Putamen (tissue), 1 donor: ENCODE data around the gene OPALIN.
A peak's percentile ranks its signal among the peaks of the same experiment; 100 is the strongest.

Experiments used
- DNase-seq: peaks from one replicate; pipeline ENCODE4 v3.0.0-alpha.2; 2016; ENCODE audit warnings: low spot score

Gene OPALIN, protein sequence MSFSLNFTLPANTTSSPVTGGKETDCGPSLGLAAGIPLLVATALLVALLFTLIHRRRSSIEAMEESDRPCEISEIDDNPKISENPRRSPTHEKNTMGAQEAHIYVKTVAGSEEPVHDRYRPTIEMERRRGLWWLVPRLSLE

GRCh38 chr10:96358851-96359540 lies at the start of gene OPALIN:
Gene OPALIN, minus strand, starts transcription at chr10:96359002. Its CDS starts 106 bp downstream, at chr10:96358896.
- peak; percentile 87 for DNase-seq

DNA sequence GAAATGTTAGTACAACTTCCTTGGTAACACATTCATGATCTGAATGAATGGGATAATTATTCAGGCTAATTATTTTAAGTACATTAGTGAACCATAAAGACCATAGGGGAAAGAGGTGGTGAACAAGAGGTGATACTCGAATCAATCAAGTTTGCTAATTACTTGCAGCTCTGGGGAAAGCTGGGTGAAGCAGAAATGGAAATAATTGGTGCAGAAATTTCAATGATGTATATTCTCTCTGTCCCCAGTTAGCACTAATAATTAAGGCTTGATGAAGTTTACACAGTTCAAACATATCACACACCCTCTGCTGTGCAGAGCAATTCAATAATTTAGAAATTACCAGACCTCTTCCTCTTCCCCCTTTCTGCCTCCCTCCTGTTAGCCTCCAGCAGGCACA lies 49.4 kb upstream of the OPALIN start:
- no peak for DNase-seq

DNA sequence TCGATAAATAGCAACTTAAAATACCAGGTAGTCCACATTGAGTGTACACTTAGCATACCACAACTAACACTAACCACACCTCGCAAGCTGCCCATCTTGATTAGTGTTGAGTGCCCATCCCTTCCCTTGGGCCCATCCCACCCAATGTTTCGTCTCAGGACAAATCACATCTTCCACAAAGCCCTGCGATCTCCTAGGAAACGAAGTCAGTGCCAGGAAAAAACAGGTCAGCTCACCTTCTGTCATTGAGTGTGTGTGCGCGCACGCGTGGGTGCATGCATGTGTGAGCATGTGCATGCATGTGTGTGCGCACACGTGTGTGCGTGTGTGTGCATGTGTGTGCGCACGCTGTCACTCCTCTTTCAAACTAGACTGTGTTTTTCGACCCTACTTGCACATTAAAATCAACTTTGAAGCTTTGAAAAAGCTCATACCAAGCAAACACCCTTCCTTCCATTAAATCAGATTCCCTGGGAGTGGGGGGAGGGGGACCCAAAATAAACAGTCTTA lies 48.8 kb upstream of the OPALIN start:
- DNase-seq: no peak

DNA sequence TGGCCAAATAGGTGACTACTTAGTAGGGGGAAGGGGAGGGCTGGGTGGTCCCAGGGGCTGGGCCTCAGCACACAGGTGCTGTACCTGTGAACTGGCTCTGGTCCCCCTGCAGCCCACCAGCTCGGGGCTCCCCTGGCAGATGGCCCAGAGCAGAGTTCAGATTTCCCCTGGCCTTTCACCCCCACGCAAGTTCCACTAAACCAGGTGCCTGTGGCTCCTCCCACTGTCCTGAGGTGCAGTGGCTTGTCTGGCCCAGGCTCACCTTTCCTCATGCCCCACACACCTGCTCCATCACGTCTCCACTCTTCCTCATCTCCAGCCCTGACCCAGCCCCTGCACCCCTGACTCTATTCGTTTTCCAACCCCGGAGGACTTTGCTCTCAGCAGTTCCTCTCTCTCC lies 47.3 kb upstream of the OPALIN start:
- no peak for DNase-seq

GRCh38 chr10:96402417-96403305 lies 43.9 kb upstream of the OPALIN start:
- DNase-seq: no peak

- DNase-seq: peak; percentile 50
These were observed 42.2 kb upstream of the OPALIN start for GRCh38 chr10:96401036-96401435.

DNA sequence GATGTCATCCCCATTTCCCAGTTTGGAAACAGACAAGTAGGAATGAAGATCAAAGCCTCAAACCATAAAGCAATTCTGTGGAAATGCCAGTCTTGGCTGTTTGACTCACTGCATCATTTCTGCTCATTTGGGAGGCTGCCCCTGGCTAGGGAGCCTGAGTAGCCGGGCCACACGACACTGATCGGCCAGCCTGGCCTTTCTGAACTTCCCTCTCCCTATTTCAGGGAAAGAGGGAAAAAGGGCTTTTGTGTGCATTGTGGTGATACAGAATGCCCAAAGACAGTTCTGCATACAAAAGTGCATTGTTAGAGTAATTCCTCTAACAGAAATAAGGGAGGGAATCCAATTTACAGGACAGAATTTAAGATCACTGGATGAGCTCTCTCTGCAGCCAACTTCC lies 41.7 kb upstream of the OPALIN start:
- peak; percentile 88 for DNase-seq

GRCh38 chr10:96397902-96398301 lies 39.1 kb upstream of the OPALIN start:
- no peak for DNase-seq

DNA sequence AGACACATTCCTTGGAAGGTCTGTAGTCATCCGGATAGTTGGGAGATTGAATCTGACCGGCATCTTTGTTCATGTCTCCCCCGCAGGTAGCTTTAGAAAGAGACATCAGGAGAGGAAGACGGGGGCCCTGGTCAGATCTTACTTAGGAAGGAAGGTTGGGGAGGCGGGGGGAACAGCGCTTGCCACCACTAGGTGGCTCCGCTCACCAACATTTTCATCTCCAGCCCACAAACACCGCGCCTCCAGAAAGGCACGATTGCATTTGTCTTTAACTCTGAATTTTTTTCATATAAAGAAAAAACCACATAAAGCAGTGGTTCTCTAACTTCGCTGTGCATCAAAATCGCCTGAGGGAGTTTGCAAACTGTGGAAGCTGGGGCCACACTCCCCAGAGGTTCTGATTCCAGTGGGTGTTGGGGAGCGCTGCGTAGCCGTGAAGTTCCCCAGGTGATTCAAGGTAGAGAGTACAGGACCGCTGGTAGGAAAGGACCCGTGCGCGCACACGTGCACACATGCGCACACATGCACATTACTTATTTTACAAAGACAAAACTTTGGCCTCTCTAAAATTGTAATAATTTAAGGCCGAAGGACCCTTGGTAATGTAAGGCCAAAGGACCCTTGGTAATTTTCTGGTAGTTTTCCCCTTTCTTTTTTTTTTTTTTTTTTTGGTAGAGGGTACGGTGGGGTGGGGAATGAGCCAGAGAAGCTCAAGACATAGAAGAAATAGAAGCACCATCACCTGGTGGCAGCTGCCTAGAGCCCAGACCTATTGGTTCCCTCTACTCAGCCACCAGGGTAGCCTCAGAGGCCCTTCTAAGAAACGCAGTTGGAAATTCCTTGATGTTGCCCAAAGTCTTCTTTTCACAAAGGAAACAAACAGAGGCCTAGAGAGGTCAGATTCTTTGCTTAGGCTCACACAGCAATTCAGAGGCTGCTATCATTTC lies 37.4 kb upstream of the OPALIN start:
- peak; percentile 75 for DNase-seq

DNA sequence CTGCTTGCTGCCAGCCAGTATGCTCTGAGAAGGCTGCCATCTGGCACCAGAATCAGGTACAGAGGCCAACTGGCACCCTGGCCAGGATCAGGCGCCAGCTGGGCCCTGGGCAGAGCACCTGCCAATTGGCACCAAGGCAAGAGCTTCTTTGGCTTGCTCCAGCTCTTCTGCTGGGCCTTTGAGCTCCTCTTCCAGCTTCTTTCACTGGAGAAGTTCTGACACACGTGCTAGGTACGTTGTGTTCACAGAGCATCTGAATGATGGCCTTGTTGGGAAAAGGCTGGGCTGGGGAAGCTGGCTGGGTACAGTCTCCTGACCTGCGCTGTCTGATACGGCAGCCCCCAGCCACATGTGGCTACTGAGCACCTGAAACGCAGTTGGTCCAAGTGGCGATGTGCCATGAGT lies 31.7 kb upstream of the OPALIN start:
- peak; percentile 76 for DNase-seq

GRCh38 chr10:96389785-96390184 lies 31.0 kb upstream of the OPALIN start:
- DNase-seq: no peak

GRCh38 chr10:96387601-96388000 lies 28.8 kb upstream of the OPALIN start:
- no peak for DNase-seq

DNA sequence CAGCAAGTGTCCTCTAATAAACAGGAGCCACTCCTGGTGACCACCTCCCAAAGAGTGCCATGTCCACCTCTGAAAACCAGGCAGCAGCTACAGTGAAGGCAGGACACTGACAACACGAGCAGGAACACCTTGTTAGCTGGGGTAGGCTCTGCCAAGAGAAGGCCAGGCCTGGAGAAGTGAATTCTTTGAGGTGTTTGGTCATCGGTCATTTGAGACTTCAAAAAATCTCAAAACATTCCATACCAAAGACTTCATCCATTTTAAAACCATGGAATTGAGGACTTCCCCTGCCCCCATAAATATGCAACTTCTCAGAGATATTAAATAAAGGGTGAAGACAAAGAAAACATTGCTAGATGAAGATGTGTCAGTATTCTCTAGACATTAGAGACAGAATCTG lies 28.4 kb upstream of the OPALIN start:
- no peak for DNase-seq

DNA sequence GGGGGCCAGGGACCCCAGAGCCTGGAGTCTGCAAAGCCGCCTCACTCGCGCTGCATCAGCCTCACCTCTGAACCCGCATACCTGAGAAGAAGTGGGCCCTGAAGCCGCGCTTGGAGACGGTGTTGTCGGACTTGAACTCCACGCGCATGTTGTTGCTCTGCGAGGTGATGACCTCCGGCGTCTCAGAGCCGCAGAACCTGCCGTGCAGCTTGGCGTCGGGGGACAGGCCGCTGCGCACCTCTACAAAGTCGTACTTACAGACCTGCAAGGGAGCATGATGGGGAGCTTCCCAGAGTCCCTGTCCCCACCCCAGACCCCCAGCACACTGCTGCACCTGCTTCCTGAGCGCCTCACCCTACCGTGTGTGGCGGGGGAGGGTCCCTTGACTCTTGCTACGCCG lies 25.7 kb upstream of the OPALIN start:
- DNase-seq: no peak

DNA sequence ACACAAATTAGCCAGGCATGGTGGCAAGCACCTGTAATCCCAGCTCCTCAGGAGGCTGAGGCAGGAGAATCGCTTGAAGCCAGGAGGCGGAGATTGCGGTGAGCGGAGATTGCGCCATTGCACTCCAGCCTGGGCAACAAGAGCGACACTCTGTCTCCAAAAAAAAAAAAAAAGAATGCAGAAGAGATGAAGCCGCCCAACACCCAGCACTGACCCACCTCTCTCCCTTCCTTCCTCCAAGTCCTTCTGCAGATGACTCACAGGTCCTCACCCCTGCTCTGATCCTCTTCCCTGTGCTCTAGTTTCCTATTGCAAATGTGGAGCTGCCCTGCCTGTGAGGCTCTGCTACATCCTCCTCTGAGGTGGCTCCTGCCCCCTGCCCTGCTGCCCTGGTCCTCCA lies 22.0 kb upstream of the OPALIN start:
- DNase-seq: no peak

DNA sequence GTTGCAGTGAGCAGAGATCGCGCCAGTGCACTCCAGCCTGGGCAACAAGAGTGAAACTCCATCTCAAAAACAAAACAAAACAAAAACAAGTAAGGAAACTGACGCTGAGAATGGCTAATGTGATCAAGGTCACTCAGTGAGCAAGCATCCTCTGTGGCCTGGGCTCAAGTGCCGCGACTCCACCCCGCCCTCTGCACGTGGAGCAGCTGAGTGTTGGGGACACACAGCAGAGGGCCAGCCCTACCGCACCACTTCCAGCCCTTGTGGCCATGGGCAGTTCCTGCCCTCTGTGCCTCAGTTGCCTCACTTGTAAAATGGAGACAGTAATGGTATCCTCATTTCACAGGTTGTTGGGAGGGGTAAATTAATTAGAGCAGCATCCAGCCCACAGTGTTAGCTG lies 21.0 kb upstream of the OPALIN start:
- DNase-seq: no peak

GRCh38 chr10:96378741-96379140 lies 19.9 kb upstream of the OPALIN start:
- DNase-seq: no peak

DNA sequence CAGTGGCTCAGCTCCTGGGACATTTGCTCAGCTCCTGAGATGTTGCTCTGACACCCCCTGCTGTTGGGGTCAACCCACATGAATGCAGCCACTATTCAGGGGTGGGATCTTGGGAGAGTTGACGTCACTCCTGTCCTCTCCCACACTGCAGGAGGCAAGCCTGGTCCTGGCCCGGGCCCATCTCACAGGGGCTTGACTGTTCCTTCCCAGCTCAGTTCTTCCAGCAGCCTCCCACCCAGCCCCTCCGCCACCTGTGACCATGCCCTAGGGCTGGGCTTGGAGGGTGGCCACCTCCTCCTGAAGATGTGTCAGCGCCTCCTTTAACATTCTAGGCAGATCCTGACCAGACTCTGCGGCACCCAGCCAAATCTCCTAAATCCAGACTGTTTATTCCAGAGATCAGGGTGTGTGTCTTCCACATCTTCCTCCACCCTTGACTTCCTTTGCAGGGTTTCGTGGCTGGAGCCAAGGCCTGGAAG lies 19.1 kb upstream of the OPALIN start:
- no peak for DNase-seq

DNA sequence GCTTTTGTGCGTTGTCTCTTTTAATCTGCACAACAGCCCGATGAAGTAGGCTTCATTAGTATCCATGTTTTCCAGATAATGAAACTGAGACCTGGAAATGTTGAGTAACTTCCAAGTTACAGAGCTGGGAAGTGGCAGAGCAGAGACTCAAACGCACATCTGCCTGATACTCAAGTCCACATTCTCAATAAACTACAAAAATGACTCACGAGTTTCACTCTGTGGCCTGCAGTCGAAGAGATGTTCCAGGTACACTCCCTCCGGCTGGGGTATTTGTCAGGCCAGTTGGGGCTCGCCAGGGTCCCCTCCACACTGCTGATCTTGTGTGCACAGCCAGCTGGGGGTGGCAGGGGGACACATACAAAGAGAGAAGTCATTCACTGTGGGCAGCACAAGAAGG lies 17.7 kb upstream of the OPALIN start:
- no peak for DNase-seq

- DNase-seq: peak; percentile 92
These were observed 16.4 kb upstream of the OPALIN start for GRCh38 chr10:96374985-96375830.

DNA sequence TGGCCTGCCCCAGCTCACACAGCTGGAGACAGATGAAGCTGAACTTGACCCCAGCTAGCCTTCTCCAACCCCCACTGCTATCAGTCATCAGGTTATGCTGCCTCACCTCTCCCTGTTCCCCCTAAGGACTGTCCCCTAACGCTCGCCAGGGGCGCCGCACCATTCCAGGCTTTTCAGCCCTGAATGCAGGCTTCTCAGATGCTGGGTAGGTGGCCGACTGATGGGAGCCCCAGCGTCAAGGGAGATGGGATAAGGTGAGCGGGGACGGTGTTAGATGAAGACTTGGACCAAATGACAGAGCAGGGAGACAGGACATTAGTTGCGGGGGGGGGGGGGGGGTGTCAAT lies 15.8 kb upstream of the OPALIN start:
- no peak for DNase-seq
